ENCODE measurements around the gene PPARD.

Gene PPARD

GRCh38 chr6:35417979-35418661 is 75.8 kb downstream of the PPARD start:
- TF ChIP-seq CTCF (conservative IDR thresholded peaks at IDR 0.05; ENCODE audit: control insufficient read depth, insufficient read depth, low read depth, low read length), result no peak
- H3K4me3 ChIP-seq (ENCODE audit: control insufficient read depth, low read depth, low read length), result no peak overlapping the region
- no peak for DNase-seq (ENCODE audit: low read depth)

GRCh38 chr6:35419417-35419816 is 77.1 kb downstream of the PPARD start:
- peak; percentile 56 for DNase-seq (ENCODE audit: low read depth)
- peak; percentile 21 for TF ChIP-seq CTCF (conservative IDR thresholded peaks at IDR 0.05; ENCODE audit: control insufficient read depth, insufficient read depth, low read depth, low read length)
- no peak overlapping the region for H3K4me3 ChIP-seq (ENCODE audit: control insufficient read depth, low read depth, low read length)

- no peak for DNase-seq (ENCODE audit: low read depth)
- no peak overlapping the region for H3K4me3 ChIP-seq (ENCODE audit: control insufficient read depth, low read depth, low read length)
- TF ChIP-seq CTCF (conservative IDR thresholded peaks at IDR 0.05; ENCODE audit: control insufficient read depth, insufficient read depth, low read depth, low read length), result no peak
These were observed 77.6 kb downstream of the PPARD start for GRCh38 chr6:35419961-35420360.

GRCh38 chr6:35425284-35425683 is 82.9 kb downstream of the PPARD start:
- H3K4me3 ChIP-seq (ENCODE audit: control insufficient read depth, low read depth, low read length), result no peak overlapping the region
- peak; percentile 91 for DNase-seq (ENCODE audit: low read depth)
- TF ChIP-seq CTCF (conservative IDR thresholded peaks at IDR 0.05; ENCODE audit: control insufficient read depth, insufficient read depth, low read depth, low read length), result no peak

- no peak overlapping the region for H3K4me3 ChIP-seq (ENCODE audit: control insufficient read depth, low read depth, low read length)
- no peak for TF ChIP-seq CTCF (conservative IDR thresholded peaks at IDR 0.05; ENCODE audit: control insufficient read depth, insufficient read depth, low read depth, low read length)
- DNase-seq (ENCODE audit: low read depth), result no peak
These were observed 83.7 kb downstream of the PPARD start for GRCh38 chr6:35426074-35426473.

GRCh38 chr6:35427435-35427834 is 85.1 kb downstream of the PPARD start:
- H3K4me3 ChIP-seq (ENCODE audit: control insufficient read depth, low read depth, low read length), result no peak overlapping the region
- no peak for TF ChIP-seq CTCF (conservative IDR thresholded peaks at IDR 0.05; ENCODE audit: control insufficient read depth, insufficient read depth, low read depth, low read length)
- no peak for DNase-seq (ENCODE audit: low read depth)

Data from fibroblast of mammary gland (primary cell).